Cerebellar nuclear complex (tissue), 1 donor: ENCODE measurements around the gene RND1.
"Not testable (repeated sequence)": the region's sequence is repeated elsewhere in the genome, so short reads cannot be mapped to it uniquely, and the experiment has no call there.

Experiments used
- DNase-seq, 2 experiments: peaks; one replicate each; lab custom pipeline; 2025; lab: John Stamatoyannopoulos, UW

Gene RND1

GRCh38 chr12:48868451-48868850 lies 2.8 kb upstream of the RND1 start:
- no peak for DNase-seq

DNA sequence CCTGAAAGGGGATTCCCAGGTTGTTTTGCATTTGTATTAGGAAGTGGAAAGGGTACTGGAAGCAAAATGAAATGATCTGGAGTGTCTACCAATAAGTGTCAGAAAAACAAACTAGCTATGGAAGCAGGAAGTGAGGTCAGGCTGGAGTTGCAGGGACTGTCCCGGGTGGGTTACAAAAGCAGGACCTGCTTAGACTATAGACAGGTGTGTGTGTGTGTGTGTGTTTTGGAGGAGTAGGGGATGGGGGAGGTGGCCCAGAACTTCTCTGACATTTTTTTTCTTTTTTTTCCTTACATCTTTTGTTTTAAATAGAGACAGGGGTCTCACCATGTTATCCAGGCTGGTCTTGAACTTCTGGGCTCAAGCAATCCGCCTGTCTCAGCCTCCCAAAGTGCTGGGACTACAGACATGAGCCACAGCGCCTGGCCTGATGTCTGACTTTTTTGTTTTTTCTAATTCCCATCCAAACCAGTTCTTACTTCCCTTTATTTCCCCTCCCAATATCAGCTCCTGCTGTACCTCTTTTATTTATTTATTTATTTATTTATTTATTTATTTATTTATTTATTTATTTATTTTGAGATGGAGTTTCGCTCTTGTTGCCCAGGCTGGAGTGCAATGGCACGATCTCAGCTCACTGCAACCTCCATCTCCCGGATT lies 512 bp upstream of the RND1 start:
- no peak for DNase-seq

DNA sequence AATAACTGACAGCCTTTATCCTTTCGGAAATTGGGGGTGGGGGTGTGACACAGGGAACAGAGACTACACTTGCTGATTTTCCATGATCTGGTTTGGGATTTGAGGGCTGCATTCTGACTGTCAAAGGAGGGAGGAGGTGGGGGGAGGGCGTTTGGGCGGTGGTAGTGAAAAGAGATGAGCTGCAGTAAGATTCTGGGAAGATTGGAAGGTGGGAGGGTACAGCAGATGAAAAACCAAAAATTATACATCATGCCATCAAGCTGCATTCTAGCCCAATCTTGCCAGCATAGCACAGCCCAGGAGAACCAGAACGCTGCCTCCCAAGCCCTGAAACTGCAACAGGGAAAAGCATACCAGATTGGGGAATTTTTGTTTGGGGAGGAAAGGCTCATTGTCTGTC lies 2.4 kb downstream of the RND1 start:
- no peak for DNase-seq

DNA sequence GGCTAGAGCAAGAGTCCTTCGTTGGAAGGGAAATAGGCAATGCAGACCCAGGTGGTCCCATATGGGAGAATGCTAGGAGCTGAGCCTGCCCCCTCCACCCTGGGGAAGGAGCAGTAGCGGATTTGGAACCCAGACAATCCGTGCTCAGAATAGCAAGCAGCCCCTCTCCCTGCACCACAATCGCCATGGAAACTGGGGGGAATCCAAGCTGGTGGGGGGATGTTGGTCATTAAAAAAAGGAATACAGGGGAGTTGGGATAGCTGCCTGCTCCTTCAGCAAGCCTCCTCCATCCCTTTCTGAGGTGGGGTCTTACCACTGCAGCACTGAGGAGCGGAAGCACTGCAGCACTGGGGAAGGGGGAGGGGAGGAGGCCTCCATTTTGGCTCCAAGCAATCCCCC lies 2.9 kb downstream of the RND1 start:
- no peak for DNase-seq

- no peak for DNase-seq
Observed at GRCh38 chr12:48861111-48861510, 4.6 kb downstream of the RND1 start.

GRCh38 chr12:48860236-48860635 lies 5.4 kb downstream of the RND1 start:
- DNase-seq, result not testable (repeated sequence)

DNA sequence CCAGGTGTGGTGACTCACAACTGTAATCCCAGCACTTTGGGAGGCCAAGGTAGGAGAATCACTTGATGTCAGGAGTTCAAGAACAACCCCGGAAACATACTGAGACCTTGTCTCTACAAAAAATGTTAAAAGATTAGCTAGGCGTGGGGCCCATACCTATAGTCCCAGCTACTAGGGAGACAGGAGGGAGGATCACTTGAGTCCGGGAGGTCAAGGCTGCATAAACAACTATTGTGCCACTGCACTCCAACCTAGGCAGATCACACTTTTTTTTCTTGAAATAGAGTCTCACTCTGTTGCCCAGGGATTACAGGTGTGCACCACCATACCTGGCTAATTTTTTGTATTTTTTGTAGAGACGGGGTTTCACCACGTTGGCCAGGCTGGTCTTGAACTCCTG lies 6.1 kb downstream of the RND1 start:
- DNase-seq, result no peak

- no peak for DNase-seq
Observed at GRCh38 chr12:48858043-48858442, 7.6 kb downstream of the RND1 start.

GRCh38 chr12:48857278-48857994 lies 8.2 kb downstream of the RND1 start:
- no peak for DNase-seq

DNA sequence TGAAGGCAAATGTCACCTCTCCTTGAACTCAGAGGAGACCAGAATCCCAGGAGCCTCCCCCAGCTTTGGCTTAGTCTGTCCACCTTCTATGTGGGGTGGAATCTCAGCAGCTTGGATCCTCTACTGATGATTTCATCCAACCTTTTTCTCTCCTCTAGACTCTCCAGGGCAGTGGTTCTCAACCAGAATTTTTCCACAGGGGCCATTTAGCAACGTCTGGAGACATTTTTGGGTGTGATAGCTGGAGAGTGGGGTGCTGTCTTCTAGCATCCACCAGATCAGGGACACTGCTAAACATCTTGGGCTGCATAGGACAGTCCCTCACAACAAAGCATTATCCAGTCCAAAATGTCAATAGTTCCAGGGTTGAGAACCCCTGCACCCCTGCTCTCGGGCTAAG lies 9.3 kb downstream of the RND1 start:
- DNase-seq, result no peak

GRCh38 chr12:48854932-48855331 lies 10.7 kb downstream of the RND1 start:
- not testable (repeated sequence) for DNase-seq

DNA sequence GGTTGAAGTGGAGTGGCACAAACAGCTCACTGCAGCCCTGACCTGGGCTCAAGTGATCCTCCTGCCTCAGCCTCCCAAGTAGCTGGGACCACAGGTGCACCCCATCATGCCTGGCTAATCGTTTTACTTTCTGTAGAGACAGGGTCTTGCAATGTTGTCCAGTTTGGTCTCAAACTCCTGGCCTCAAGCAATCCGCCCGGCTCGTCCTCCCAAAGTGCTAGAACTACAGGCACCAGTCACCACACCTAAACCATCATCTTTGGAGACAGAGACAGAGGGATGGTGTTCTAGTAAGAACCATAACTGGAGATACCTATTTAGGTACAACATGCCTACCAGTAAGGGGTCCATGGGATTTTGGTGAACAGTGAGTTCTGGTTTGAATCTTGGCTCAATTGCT lies 11.2 kb downstream of the RND1 start:
- DNase-seq, result no peak

GRCh38 chr12:48852734-48853688 lies 12.7 kb downstream of the RND1 start:
- DNase-seq, result peak; percentile 9 to 72

GRCh38 chr12:48851883-48852733 lies 13.6 kb downstream of the RND1 start, which contains the start of gene DDX23:
Gene DDX23 (minus strand): TSS chr12:48852163. CDS start chr12:48845782, 6,381 bp downstream.
- peak; percentile 66 to 93 for DNase-seq

- DNase-seq, result not testable (repeated sequence)
Observed at GRCh38 chr12:48842021-48842420, 23.6 kb downstream of the RND1 start.

DNA sequence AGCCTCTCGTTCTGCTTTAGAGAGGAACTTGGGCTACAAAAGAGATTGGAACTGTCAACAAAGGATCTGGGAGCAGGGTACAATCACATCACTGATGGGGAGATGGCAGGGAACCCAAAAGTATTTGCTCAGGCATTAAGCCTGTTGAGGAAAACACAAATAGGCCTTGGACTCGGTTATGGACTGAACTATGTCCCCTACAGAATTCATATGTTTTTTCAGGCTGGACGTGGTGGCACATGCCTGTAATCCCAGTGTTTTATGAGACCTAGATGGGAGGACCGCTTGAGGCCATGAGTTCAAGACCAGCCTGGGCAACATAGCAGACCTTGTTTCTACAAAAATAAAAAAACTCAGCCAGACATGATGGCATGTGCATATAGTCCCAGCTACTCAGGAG lies 27.6 kb downstream of the RND1 start:
- DNase-seq, result no peak

GRCh38 chr12:48832321-48833060 lies 33.2 kb downstream of the RND1 start:
- no peak for DNase-seq

DNA sequence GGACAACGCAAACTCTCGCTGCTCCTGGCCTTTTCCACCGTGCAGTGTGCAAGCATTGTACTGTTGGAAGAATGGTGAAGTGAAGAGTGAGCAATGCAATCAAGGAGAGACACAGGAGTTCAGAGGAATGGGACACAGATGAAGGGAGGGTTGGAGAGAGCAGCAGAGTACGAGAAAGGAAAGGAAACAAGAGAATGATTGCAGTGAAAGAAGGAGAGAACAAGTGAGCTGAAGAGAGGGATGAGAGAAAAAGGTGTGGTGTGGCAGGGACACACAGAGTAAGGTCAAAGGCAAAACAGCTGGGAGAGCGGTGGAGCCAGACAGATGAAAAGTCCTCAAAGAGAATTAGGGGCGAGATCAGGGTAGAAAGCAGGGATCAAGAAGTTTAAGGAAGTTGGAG lies 34.4 kb downstream of the RND1 start:
- DNase-seq, result no peak

DNA sequence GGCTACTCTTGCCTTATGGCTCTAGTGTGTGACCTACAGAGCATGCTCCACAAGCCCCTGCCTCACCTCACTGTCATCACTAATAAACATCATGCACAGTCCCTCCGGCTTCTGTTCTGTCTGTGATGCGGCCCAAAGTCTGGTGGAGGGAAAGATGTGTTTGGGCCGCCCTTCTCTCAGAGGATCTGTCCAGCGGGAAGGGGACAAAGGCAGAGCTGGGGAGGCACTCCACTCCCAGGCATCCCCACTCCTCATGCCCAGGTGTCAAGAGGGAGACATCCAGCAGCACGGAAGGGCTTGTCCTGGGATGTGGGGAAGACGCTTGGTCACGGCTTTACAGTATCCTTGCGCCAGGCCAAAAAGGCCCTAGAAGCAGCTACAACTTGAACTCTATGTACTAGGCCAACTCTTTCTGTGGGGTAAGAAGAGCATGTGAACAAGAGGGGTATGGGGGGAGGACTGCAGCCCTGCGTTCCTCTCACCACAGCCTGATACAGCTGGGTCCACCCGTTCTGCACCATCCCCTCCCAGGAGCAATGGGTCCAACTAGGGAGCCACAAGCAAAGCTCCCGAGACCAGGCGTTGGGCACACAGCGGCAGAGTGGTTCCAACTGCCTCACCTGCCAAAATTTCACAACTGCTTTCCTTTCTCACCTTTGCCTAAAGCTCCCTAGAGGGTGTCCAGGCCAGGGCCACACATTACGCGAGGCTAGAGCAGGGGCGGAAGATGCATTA lies 36.7 kb downstream of the RND1 start:
- DNase-seq, result no peak

DNA sequence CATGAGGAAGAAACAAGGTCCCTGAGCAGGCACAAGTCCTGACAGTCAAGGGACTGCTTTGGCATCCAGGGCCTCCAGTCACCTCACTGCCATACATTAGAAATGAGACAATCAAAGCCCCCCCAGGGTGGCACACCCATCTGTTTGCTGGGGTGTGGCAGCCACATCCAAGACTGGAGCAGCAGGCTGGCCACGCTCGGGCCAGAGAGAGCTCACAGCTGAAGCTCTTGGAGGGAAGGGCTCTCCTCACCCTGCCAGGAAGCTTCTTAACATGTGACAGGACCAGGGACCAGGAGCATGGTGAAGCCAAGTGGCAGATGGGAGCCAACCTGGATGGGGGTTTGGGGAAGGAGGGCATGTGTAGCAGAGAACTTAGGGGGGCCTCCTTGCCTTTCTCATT lies 37.4 kb downstream of the RND1 start:
- no peak for DNase-seq
